Stimulated activated CD8-positive, alpha-beta memory T cell treated with anti-CD3 and anti-CD28 coated beads, Interleukin-12 subunit alpha, Interleukin-12 subunit beta, amount 100 ng/mL, for 24 hours (primary cell): ENCODE data around the gene GPR141.

Experiments used
- DNase-seq: peaks from one replicate; pipeline ENCODE4 v3.0.0-alpha.2; 2020; ENCODE audit errors: extremely low read depth

GPR141 gene

GRCh38 chr7:37732253-37732652 lies 48.7 kb downstream of the GPR141 start:
- no peak for DNase-seq

- no peak for DNase-seq
Observed at GRCh38 chr7:37732888-37733287, 49.3 kb downstream of the GPR141 start.

- DNase-seq: no peak
Observed at GRCh38 chr7:37735196-37735595, 51.6 kb downstream of the GPR141 start.

DNA sequence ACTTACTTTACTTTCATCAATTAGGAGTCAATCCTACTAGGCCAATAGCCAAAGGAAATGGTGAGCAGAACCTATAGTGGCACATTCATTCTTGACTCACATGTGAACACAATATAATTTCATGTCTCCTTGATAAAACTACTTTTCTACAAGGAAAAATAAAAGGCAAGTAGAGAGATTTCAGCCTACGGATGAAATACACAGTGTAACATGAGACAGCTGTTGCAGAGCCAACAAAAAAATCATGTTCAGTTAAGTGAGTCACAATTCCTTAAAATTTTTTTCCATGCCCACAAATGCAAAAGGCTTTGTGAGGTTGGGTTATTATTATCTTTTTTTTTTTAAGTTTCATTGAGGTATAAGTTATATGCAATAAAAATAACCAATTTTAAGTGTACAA lies 54.8 kb downstream of the GPR141 start:
- no peak for DNase-seq

DNA sequence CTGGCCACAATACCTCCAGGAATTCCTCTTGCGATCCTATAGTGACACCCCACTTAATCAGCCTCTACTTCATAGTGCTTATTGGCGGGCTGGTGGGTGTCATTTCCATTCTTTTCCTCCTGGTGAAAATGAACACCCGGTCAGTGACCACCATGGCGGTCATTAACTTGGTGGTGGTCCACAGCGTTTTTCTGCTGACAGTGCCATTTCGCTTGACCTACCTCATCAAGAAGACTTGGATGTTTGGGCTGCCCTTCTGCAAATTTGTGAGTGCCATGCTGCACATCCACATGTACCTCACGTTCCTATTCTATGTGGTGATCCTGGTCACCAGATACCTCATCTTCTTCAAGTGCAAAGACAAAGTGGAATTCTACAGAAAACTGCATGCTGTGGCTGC lies 56.8 kb downstream of the GPR141 start:
- DNase-seq: no peak

DNA sequence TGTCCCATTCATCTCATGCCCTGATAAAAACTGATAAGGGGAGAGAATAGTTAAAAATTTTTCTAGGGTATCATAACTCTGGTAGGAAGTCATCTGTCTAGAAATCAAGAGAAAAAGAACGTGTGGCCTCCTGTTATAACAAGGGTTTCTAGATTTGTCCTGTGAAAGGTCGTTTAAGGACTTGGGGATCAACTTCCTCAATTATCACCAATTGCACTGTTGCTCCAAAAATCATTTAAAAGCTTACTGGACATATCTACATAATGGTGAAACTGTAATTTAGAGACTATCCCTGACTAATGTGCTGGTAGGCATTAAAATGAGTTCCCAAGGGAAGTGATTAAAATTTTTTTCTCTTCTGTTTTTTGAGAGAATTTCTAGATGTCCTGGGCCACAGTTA lies 58.2 kb downstream of the GPR141 start:
- DNase-seq: no peak

GRCh38 chr7:37751096-37751495 lies 67.5 kb downstream of the GPR141 start:
- DNase-seq: no peak

- no peak for DNase-seq
Observed at GRCh38 chr7:37753398-37754050, 70.0 kb downstream of the GPR141 start.

DNA sequence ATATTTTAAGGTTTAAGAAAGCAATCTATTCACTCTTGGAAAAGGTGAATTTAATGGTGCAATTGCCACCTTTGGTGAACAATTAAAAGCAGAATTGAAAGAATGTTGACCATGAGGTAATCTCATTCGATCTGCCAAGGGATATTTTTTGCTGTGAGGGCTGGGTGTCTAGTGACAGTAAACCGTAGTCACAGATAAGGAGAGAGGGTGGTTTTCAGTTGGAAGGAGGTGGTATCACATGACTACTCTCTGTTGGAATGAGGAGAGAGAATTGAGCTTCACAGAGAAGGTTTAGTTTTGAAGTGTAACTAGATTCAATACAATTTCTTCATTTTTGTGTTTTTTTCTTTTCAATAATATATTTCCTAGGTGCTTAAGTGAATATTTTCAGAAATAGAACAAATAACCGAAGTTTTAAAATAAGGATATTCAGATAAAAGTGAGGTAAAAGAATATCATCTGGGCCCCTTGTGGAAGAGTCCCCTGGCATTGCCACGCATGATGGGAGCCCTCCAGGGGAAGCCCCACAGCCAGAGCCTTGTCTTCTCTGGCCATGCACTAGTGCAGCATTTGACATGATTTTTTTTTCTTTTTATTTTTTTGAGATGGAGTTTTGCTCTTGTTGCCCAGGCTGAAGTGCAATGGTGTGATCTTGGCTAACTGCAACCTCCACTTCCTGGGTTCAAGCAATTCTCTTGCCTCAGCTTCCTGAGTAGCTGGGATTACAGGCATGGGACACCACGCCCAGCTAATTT lies 73.4 kb downstream of the GPR141 start:
- DNase-seq: no peak

- DNase-seq: no peak
Observed at GRCh38 chr7:37757563-37757962, 74.0 kb downstream of the GPR141 start.

GRCh38 chr7:37758501-37759045 lies 75.0 kb downstream of the GPR141 start:
- no peak for DNase-seq

DNA sequence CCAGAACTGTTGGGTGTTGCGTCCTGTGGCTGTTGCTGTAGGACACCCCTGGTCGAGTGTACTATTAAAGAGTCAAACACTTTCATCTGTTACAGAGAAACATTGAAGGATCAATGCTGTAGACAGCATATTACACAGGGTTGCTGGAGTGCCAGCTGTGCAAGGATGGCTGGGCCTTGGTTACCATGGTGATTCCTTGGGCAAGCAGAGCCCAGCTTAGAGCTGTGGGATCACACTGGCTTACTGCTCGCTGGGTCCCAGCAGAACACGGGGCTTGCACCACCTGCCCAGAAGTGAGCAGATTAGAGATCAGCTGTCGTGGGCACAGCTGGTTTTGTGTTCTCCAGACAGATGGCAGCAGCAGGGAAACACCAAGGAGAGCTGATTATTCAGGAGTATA lies 76.0 kb downstream of the GPR141 start:
- DNase-seq: no peak

DNA sequence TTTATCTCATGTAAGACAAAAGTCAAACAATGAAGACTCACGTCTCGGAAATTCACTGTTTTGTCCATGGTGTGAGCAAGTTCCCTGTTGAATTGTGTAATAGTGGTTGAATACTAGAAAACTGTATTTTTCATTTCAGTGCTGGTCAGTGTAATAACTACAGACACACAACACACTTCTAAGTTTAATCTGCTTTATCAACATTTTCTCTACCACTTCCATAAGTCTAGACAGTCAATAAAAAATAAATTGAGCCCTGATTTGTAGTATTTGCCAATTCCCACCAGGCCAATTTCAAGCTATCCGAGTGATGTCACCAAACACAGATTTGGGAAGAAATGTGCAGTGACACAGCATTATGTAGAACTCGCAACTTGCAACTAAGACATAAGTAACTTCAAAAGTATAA lies 81.9 kb downstream of the GPR141 start:
- DNase-seq: no peak

DNA sequence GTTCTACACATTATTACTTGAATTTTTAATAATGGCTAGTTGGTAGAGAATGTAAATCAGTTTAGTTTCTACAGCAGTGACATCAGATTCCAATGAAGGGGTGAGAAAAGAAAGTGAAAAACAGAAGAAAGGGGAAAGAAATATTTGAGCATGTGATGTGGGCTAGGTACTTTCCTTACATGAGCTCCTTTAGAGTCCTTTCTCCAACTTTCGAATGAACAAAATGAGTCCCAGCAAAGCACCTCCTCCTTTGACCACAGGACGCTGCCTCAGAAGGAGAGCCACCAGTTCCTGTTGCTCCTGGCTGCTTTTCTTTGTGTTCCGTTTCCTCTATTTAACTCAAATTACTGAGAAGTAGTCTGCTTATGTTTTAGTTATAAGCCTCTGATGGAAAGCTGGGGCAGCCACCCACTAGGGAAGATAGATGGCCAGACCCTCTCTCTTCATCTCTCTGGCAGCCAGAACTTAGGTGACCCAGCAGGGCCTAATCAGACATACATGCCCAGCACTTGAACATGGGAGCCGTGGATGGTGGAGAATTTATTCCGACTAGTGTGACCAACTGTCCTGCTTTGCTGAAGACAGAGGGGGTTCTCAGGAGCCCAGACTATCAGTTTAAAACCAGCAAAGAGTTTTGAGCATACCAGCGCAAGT lies 82.4 kb downstream of the GPR141 start:
- no peak for DNase-seq

- no peak for DNase-seq
Observed at GRCh38 chr7:37768611-37769010, 85.0 kb downstream of the GPR141 start.

- DNase-seq: no peak
Observed at GRCh38 chr7:37769291-37769690, 85.7 kb downstream of the GPR141 start.

- no peak for DNase-seq
Observed at GRCh38 chr7:37769726-37770125, 86.2 kb downstream of the GPR141 start.

DNA sequence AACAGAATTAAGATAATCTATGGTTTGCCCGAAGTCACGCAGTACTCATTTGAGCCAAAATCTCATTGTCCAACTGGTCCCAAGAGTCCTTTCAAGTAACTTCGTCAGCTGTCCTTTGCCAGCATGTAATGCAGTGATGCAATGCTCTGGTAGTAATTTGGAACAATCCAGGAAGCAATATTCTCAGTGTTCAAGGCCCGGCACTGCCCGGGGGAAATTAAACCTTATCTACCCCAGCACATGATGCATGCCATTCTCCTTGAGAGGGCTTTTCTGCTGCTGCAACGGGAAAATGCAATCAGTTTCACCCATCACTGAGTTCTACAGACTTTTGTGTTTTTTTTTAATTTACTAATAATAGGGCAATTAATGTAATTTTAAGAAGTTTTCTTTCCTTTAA lies 87.3 kb downstream of the GPR141 start:
- DNase-seq: no peak

DNA sequence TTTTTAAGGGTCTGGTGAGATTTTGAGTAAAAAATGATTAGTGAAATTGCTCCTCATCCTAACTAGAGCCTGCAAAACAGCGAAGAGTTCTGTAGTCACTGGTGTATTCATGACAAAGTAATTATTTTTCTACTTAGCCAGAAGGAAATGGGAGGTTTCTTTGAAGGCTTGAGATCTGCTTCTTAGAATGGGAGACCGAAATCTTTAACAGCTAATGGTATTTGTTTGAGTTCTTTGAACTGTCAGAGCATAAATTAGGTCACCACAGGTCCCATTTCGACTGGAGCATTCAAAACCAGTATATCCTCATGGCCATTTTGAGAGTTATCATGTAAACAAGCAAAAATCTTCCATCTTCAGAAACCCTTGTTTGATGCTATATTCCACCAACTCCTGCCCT lies 87.8 kb downstream of the GPR141 start:
- no peak for DNase-seq

DNA sequence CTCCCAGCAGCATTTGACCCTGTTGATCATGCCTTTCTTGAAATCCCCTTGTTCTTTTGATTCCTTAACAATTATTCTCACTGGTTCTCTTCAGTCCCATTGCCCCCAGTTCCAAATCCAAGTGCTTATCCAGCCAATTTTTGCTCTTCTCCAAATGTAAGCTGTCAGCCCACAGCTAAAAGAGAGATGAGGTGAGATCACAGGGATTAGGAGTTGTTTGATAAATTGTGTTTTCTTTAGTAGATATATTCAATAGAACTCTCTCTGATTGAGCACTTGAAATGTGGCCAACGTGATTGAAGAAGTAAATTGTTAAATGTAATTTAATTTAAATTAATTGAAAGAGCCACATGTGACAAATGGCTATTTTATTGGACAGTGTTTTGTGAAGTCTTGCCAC lies 88.2 kb downstream of the GPR141 start:
- no peak for DNase-seq

- no peak for DNase-seq
Observed at GRCh38 chr7:37775921-37776320, 92.4 kb downstream of the GPR141 start.

DNA sequence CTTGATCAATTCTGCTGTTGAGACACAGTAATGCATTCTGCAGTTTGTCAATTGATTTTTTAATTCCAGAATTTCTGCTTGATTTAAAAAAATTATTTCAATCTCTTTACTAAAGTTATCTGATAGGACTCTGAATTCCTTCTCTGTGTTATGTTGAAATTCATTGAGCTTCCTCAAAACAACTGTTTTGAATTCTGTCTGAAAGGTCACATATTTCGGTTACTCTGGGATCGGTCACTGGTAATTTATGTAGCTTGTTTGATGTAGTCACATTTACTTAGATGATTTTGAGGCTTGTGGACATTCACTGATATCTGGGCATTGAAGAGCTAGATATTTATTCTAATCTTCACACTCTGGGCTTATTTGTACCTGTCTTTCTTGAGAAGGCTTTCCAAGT lies 97.6 kb downstream of the GPR141 start:
- DNase-seq: no peak

DNA sequence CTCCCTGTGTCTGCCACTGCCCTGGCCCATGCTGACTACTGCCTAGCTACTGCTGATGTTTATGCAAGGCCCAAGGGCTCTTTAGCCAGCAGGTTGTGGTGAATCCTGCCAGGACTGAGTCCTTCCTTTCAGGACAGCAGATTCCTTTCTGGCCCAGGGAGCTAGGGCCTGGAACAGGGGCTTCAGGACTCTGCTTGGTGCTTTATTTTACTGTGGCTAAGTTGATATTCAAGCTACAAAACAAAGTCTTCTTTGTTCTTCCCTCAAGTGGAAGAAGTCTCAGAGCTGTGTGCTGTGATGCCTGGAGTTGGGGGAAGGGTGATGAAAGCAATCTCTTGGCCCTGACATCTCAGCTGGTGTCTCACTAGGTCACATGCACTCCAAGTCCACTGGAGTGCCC lies 98.6 kb downstream of the GPR141 start:
- DNase-seq: no peak
